Type B pancreatic cell (in vitro differentiated cells): ENCODE results near the gene PPP1R37. TPM values are rescaled to one million over a fixed set of nuclear protein-coding genes. Genes with fewer than 3 reads are reported as not detected.

Experiments used
- DNase-seq: peaks from one replicate; pipeline ENCODE4 v3.0.0; 2021; ENCODE audit warnings: mixed read lengths; ENCODE audit not compliant: unreplicated experiment; ENCODE audit errors: extremely low spot score
- H3K27ac Mint-ChIP-seq: 2 replicates; pipeline ENCODE4 v1.8.0; 2021; ENCODE audit warnings: mild to moderate bottlenecking, mixed read lengths
- H3K27me3 Mint-ChIP-seq: 2 replicates; pipeline ENCODE4 v1.8.0; 2021; ENCODE audit warnings: mixed read lengths
- H3K36me3 Mint-ChIP-seq: 2 replicates; pipeline ENCODE4 v1.8.0; 2021; ENCODE audit warnings: mixed read lengths
- H3K4me1 Mint-ChIP-seq: one replicate; pipeline ENCODE4 v1.8.0; 2021; ENCODE audit warnings: mixed read lengths; ENCODE audit not compliant: unreplicated experiment
- H3K4me3 Mint-ChIP-seq: 2 replicates; pipeline ENCODE4 v1.8.0; 2021; ENCODE audit warnings: mild to moderate bottlenecking, mixed read lengths
- H3K9me3 Mint-ChIP-seq: 2 replicates; pipeline ENCODE4 v1.8.0; 2021; ENCODE audit warnings: mixed read lengths
- total RNA-seq: library from RNA; stranded (reverse); gene quantifications from 2 replicates; pipeline ENCODE4 v1.2.1, GENCODE V29; 2021; ENCODE audit warnings: low replicate concordance
- TF ChIP-seq, protein P1 (sequence below): fragments of 200-600 bp; sonication (generic); conservative IDR thresholded peaks from 2 replicates; pipeline ENCODE4 v1.5.0; 2021; ENCODE audit warnings: antibody characterized with exemption, mild to moderate bottlenecking

PPP1R37 gene
- total RNA-seq, 1 donor from 2014 or later: 44.7 TPM

DNA sequence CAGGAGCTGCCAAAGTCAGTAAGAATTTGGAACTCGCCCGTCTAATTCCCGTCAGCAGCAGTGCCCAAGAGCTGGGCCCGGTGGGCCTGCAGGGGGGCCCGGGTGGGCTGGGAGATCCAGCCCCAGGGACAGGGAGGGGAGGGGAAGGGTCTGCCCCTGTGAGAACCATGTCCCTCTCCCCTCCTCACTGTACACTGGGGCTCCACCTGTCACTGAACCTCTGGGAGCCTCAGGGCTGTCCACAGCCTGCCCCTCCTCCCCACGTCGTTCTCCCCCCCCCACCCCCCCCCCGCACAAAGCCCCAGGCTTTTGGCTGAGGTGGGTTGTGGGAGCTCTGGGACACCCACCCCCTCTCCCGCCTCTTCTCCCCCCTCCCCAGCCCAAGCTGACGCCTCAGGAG, 24.9 kb upstream of the PPP1R37 start:
- Mint-ChIP-seq H3K4me3 (no peak overlapping the region), H3K9me3 (no peaks in the 10 kb centered on the region), H3K4me1 (no peaks in the 10 kb centered on the region), H3K27ac (no peak overlapping the region), H3K36me3 (peaks cover 5% of the 10 kb centered on the region), H3K27me3 (no peaks in the 10 kb centered on the region)
- no peak for DNase-seq
- TF ChIP-seq, protein P1, sequence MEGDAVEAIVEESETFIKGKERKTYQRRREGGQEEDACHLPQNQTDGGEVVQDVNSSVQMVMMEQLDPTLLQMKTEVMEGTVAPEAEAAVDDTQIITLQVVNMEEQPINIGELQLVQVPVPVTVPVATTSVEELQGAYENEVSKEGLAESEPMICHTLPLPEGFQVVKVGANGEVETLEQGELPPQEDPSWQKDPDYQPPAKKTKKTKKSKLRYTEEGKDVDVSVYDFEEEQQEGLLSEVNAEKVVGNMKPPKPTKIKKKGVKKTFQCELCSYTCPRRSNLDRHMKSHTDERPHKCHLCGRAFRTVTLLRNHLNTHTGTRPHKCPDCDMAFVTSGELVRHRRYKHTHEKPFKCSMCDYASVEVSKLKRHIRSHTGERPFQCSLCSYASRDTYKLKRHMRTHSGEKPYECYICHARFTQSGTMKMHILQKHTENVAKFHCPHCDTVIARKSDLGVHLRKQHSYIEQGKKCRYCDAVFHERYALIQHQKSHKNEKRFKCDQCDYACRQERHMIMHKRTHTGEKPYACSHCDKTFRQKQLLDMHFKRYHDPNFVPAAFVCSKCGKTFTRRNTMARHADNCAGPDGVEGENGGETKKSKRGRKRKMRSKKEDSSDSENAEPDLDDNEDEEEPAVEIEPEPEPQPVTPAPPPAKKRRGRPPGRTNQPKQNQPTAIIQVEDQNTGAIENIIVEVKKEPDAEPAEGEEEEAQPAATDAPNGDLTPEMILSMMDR: no peak

DNA sequence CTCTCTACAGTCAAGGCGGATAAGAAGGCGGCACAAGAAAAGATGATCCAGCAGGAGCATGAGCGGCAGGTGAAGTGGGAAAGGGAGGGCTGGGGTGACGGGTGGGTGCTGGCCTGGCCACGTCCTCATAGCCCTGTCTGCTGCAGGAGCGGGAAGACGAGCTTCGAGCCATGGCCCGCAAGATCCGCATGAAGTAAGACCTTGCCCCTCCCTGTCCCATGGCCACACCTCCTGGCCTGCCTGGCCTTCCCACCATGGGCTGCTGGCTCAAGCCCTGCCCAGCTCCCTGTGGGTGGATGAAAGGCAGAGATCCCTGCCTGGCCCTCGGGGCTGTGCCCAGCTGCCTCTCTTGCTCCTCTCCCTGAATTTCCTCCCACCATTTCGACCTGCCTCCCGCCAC, 23.9 kb upstream of the PPP1R37 start:
- Mint-ChIP-seq H3K4me3 (no peak overlapping the region), H3K9me3 (no peaks in the 10 kb centered on the region), H3K27me3 (no peaks in the 10 kb centered on the region), H3K36me3 (peaks cover 5% of the 10 kb centered on the region), H3K27ac (no peak overlapping the region), H3K4me1 (no peaks in the 10 kb centered on the region)
- DNase-seq: no peak
- TF ChIP-seq, protein P1: no peak

DNA sequence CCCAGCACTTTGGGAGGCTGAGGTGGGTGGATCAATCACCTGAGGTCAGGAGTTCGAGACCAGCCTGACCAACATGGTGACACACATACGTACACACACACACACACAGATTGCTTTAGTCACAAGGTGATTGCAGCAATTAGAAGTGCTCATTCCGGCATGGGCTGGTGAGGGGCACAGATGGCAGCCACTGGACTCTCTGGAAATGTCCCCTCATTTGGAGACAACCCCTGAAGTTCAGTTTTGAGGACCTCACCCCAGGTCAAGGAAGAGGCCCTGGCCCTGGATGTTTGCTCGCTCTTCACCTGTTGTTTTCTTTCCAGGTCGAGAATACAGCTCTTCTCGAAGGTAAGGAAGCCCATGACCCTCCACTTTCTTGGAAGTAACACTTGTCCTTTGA, 22.8 kb upstream of the PPP1R37 start:
- Mint-ChIP-seq H3K27me3 (peaks cover 4% of the 10 kb centered on the region), H3K27ac (no peak overlapping the region), H3K36me3 (peaks cover 5% of the 10 kb centered on the region), H3K4me1 (peaks cover 5% of the 10 kb centered on the region), H3K4me3 (no peak overlapping the region), H3K9me3 (no peaks in the 10 kb centered on the region)
- TF ChIP-seq, protein P1: no peak
- DNase-seq: no peak

DNA sequence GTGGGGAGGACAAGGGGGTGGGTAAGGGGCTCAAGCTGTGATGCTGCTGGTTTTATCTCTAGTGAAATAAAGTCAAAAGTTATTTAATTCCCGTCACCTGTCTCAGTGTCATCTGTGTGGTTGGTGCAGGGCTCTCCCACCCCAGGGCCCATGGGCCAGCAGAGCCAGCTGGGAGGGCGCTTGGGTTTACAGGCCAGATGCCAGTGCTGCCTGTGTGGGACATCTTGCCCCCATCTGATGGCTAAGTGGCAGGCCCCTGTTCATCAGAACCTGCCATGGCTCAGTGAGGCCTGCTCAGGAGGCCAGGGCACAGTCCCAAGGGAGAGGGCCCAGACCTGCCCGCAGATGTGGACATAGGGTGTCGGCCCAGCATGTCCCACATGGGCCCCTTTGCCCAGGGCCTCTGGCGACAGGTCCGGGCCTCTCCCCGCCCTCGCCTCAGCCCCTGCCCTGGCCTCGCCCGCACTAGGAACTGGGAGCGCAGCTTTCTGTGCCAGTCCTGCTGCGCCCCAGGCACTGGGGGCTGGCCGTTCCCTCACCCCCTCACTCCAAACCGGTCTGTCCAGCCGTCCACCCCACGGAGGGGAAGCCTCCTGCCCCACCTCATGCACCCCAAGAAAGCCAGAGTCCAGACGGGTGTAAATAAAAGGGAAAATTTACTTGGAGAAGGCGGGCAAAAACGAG, 22.0 kb upstream of the PPP1R37 start:
- H3K36me3 Mint-ChIP-seq: peaks cover 5% of the 10 kb centered on the region
- no peak overlapping the region for H3K4me3 Mint-ChIP-seq
- DNase-seq: no peak
- H3K27ac Mint-ChIP-seq: no peak overlapping the region
- TF ChIP-seq, protein P1: no peak
- H3K9me3 Mint-ChIP-seq: no peaks in the 10 kb centered on the region
- H3K27me3 Mint-ChIP-seq: peaks cover 4% of the 10 kb centered on the region
- peaks cover 5% of the 10 kb centered on the region for H3K4me1 Mint-ChIP-seq

DNA sequence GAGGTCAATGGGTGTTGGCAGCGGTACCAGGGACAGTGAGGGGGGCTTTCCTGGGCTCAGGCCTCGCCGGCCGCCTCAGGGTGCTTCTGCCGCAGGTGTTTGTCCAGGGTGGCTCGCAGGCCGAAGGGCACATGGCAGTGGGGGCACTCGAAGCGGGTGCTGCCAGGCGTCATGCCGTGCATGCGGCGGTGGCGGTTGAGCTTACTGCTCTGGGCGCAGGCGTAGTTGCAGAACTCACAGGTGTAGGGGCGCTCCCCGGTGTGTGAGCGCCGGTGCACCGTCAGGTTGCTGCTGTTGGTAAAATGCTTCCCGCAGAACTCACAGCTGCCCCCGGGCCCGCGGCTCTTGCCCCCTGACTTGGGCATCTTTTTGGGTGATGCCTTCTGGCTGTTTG, 21.4 kb upstream of the PPP1R37 start:
- Mint-ChIP-seq H3K4me3 (no peak overlapping the region), H3K9me3 (no peaks in the 10 kb centered on the region), H3K4me1 (peaks cover 5% of the 10 kb centered on the region), H3K27me3 (peaks cover 4% of the 10 kb centered on the region), H3K27ac (no peak overlapping the region), H3K36me3 (peaks cover 5% of the 10 kb centered on the region)
- TF ChIP-seq, protein P1: no peak
- DNase-seq: no peak
